ENCODE data around the gene ZNF784.

Gene ZNF784

GRCh38 chr19:55655648-55656040 is 31.3 kb upstream of the ZNF784 start:
- DNase-seq, result no peak

- DNase-seq, result peak; percentile 86
Measured at GRCh38 chr19:55654868-55655647, 30.7 kb upstream of the ZNF784 start, which contains the start of gene U2AF2. Gene U2AF2, plus strand, starts transcription at chr19:55655035. Its CDS starts 70 bp downstream, at chr19:55655105.

GRCh38 chr19:55654323-55654867 is 30.0 kb upstream of the ZNF784 start:
- peak; percentile 89 for DNase-seq

- peak; percentile 91 for DNase-seq
Measured at GRCh38 chr19:55653651-55654322, 29.4 kb upstream of the ZNF784 start.

- no peak for DNase-seq
Measured at GRCh38 chr19:55652311-55653128, 28.2 kb upstream of the ZNF784 start.

GRCh38 chr19:55651236-55651635 is 26.9 kb upstream of the ZNF784 start:
- DNase-seq, result no peak

- no peak for DNase-seq
Measured at GRCh38 chr19:55650602-55651230, 26.4 kb upstream of the ZNF784 start.

GRCh38 chr19:55650126-55650557 is 25.8 kb upstream of the ZNF784 start:
- DNase-seq, result no peak

- DNase-seq, result no peak
Measured at GRCh38 chr19:55649268-55650125, 25.1 kb upstream of the ZNF784 start.

GRCh38 chr19:55648585-55649267 is 24.4 kb upstream of the ZNF784 start:
- no peak for DNase-seq

GRCh38 chr19:55647732-55648584 is 23.6 kb upstream of the ZNF784 start, which contains the start of gene CCDC106:
Gene CCDC106, plus strand, starts transcription at chr19:55648212. Its CDS starts 835 bp downstream, at chr19:55649047.
- DNase-seq, result no peak

- DNase-seq, result no peak
Measured at GRCh38 chr19:55646889-55647731, 22.7 kb upstream of the ZNF784 start.

- DNase-seq, result no peak
Measured at GRCh38 chr19:55645512-55645881, 21.1 kb upstream of the ZNF784 start.

- no peak for DNase-seq
Measured at GRCh38 chr19:55644842-55645511, 20.6 kb upstream of the ZNF784 start.

- DNase-seq, result no peak
Measured at GRCh38 chr19:55644191-55644833, 19.9 kb upstream of the ZNF784 start.

- no peak for DNase-seq
Measured at GRCh38 chr19:55643887-55644176, 19.5 kb upstream of the ZNF784 start.

- DNase-seq, result no peak
Measured at GRCh38 chr19:55643003-55643886, 18.9 kb upstream of the ZNF784 start, which contains the start of gene ZNF581. Gene ZNF581, plus strand, starts transcription at chr19:55643649. Its CDS starts 923 bp downstream, at chr19:55644572.
